HEK293 (cell line): Measurements from ENCODE around the gene GPM6B.

ENCODE experiments used
- CTCF ChIP-seq: fragments of 450-650 bp; formaldehyde crosslinking; IDR thresholded peaks from 2 replicates; pipeline ENCODE4 v1.5.1; 2016; ENCODE audit warnings: missing biosample characterization, missing genetic modification characterization
- HOXC10 ChIP-seq: sonication (generic); formaldehyde crosslinking; IDR thresholded peaks from 2 replicates; pipeline ENCODE4 v1.8.1; 2023; ENCODE audit warnings: mild to moderate bottlenecking, missing genetic modification reagents
- PRDM6 ChIP-seq: fragments of 450-650 bp; formaldehyde crosslinking; IDR thresholded peaks from 2 replicates; pipeline ENCODE4 v1.5.1; 2017; ENCODE audit warnings: missing biosample characterization, missing genetic modification characterization
- SP2 ChIP-seq: fragments of 450-650 bp; formaldehyde crosslinking; IDR thresholded peaks from 2 replicates; pipeline ENCODE4 v1.5.1; 2016; ENCODE audit warnings: missing biosample characterization, missing genetic modification characterization
- ZBTB7A ChIP-seq: fragments of 450-650 bp; formaldehyde crosslinking; IDR thresholded peaks from 2 replicates; pipeline ENCODE4 v1.5.1; 2016; ENCODE audit warnings: low read depth, missing biosample characterization, missing genetic modification characterization
- ZBTB8A ChIP-seq: fragments of 450-650 bp; formaldehyde crosslinking; IDR thresholded peaks from 2 replicates; pipeline ENCODE4 v1.5.1; 2016; ENCODE audit warnings: missing biosample characterization, missing genetic modification characterization
- ZNF175 ChIP-seq: fragments of 450-650 bp; formaldehyde crosslinking; IDR thresholded peaks from 2 replicates; pipeline ENCODE4 v1.5.1; 2016; ENCODE audit warnings: missing biosample characterization, missing genetic modification characterization
- ZNF274 ChIP-seq, 2 experiments: fragments of 200-500 bp in 1 of 2; fragments of 450-650 bp in 1 of 2; sonication (Bioruptor generic) in 1 of 2; formaldehyde crosslinking in 1 of 2; IDR thresholded peaks; 2 replicates each; pipeline versions ENCODE4 v1.5.1 to v1.6.1; 2014 to 2016; ENCODE audit warnings: borderline replicate concordance in 1 of 2, inconsistent platforms in 1 of 2, low read length in 1 of 2, missing biosample characterization in 1 of 2, missing genetic modification characterization in 1 of 2
- ZNF639 ChIP-seq: fragments of 450-650 bp; formaldehyde crosslinking; IDR thresholded peaks from 2 replicates; pipeline ENCODE4 v1.5.1; 2016; ENCODE audit warnings: missing biosample characterization, missing genetic modification characterization
- ZNF660 ChIP-seq: fragments of 450-650 bp; IDR thresholded peaks from 2 replicates; pipeline ENCODE4 v1.5.1; 2018; ENCODE audit warnings: missing biosample characterization, mild to moderate bottlenecking, missing genetic modification characterization
- ZNF664 ChIP-seq: fragments of 450-650 bp; formaldehyde crosslinking; IDR thresholded peaks from 2 replicates; pipeline ENCODE4 v1.5.1; 2016; ENCODE audit warnings: missing biosample characterization, missing genetic modification characterization
- ZSCAN16 ChIP-seq: fragments of 450-650 bp; formaldehyde crosslinking; IDR thresholded peaks from 2 replicates; pipeline ENCODE4 v1.5.1; 2016; ENCODE audit warnings: missing biosample characterization, missing genetic modification characterization

- TF ChIP-seq ZBTB7A (tag by site-specific recombination) (no peak), ZNF175 (tag by site-specific recombination) (no peak), ZNF274 (IDR thresholded peaks at IDR 0.05; ENCODE audit: low read length) (no peak), ZNF274 (tag by site-specific recombination; IDR thresholded peaks at IDR 0.05; ENCODE audit: borderline replicate concordance) (no peak), ZNF664 (tag by site-specific recombination) (no peak), CTCF (tag by site-specific recombination) (no peak), HOXC10 (no peak), PRDM6 (tag by site-specific recombination) (peak; percentile 94), ZBTB8A (no peak), ZSCAN16 (tag by site-specific recombination) (no peak), ZNF639 (tag by site-specific recombination) (no peak), SP2 (tag by site-specific recombination) (no peak), ZNF660 (tag by site-specific recombination) (no peak)
These were observed 46.4 kb upstream of the GPM6B start for GRCh38 chrX:13863324-13863723.
